IPS DF 4.7 (cell line): Measurements from ENCODE around the gene NRL.
A peak's percentile ranks its signal among the peaks of the same experiment; 100 is the strongest.

ENCODE experiments used
- DNase-seq: peaks from one replicate; pipeline ENCODE4 v3.0.0-alpha.2; 2013; ENCODE audit warnings: low spot score; ENCODE audit errors: extremely low read depth

Gene NRL

DNA sequence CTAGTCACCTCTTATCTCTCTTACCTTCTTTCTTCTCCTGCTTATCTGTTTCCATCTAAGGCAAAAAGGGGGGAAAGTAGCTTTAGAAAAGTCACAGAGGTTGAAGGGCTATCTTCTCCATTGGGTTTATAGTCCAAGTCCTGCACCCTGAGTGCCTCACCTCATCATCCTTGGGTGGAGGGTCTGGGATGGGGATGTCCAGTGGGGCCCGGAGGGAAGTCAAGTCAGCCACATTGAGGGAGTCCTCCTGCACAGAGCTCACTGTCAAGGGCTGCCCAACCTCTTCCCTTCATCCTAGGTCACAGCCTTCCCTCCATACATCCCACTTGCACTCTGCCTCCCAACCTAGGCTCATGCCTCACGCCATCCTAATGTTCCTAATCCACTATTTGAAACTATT is 30.5 kb upstream of the NRL start:
- DNase-seq, result no peak

GRCh38 chr14:24144451-24144850 is 29.7 kb upstream of the NRL start:
- DNase-seq, result no peak

- no peak for DNase-seq
Measured at GRCh38 chr14:24143511-24143910, 28.8 kb upstream of the NRL start.

DNA sequence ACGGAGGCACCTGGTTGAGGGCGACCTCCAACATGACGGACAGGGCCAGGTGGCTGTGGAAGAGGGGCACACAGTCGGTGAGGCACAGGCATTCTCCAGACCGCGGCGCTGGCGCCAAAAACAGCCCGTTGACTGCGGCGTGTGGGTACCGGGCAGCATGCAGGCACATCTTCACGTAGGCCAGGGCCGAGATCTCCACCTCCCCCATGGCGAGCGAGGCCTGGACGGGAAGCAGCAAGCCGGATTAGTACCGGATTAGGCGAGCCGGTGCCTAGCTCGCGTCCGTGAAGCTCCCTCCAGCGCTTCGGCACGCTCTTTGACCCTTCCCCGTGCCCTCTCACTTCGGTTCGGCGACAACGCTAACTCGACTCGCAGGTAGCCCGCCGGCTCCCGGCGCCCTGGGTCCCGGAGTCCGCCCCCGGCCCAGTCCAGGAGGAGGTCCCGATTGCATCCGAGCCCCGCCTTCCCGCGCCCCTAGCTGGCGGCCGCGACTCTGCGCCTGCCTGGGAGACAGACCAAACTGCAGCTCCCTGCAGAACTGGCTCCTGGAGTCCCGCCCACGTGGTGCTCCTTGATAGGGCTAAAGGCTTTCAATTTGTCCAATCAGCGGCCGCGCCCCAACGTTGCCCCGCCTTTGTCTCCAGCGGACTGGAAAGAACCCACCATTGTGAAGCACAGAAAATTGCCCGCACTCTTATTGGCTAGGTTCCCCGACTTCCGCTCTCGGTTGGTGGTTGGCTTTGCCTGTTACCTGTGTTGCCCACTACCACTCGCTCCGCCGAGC is 26.5 kb upstream of the NRL start, which contains the start of gene EMC9:
TSS of gene EMC9 (minus strand) at position 495 of the 784 bp plus-strand sequence. CDS start at position 208, 287 bp downstream.
- peak; percentile 99 for DNase-seq

- DNase-seq, result no peak
Measured at GRCh38 chr14:24139272-24139934, 24.7 kb upstream of the NRL start.

GRCh38 chr14:24138396-24139271 is 23.9 kb upstream of the NRL start:
- no peak for DNase-seq

DNA sequence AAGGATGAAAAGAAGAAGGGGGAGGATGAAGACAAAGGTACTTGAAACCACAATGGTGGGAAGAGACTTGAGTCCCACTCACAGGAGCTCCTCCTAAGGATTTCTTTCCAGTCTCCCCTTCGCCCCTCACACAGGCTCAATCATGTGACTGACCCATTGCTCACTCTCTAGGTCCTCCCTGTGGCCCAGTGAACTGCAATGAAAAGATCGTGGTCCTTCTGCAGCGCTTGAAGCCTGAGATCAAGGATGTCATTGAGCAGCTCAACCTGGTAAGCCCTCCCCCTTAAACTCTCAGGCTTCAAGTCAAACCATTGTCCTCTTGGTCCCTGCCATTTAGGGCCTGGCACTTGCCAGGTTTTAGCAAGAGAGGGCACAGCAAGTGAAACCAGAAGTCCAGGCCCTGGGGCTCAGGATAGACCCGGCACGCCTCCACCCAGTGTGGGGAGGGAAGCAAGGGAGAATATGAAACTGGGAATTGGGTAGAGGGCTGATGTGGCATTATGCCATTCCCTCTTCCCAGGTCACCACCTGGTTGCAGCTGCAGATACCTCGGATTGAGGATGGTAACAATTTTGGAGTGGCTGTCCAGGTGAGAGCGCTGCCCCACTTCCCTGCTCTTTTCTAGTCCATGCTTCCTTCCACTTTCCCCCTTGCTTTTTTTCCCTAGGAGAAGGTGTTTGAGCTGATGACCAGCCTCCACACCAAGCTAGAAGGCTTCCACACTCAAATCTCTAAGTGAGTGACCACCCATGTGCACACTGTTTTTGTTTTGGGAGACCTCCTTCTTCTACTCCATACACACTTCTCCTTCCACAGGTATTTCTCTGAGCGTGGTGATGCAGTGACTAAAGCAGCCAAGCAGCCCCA is 23.0 kb upstream of the NRL start:
- DNase-seq, result no peak

- no peak for DNase-seq
Measured at GRCh38 chr14:24136684-24137528, 22.2 kb upstream of the NRL start.

GRCh38 chr14:24135834-24136683 is 21.3 kb upstream of the NRL start, which contains the start of gene PSME1:
PSME1 (plus strand) TSS chr14:24136194; CDS start chr14:24136263, 69 bp downstream.
- DNase-seq, result no peak

- DNase-seq, result no peak
Measured at GRCh38 chr14:24135584-24135833, 20.8 kb upstream of the NRL start.

DNA sequence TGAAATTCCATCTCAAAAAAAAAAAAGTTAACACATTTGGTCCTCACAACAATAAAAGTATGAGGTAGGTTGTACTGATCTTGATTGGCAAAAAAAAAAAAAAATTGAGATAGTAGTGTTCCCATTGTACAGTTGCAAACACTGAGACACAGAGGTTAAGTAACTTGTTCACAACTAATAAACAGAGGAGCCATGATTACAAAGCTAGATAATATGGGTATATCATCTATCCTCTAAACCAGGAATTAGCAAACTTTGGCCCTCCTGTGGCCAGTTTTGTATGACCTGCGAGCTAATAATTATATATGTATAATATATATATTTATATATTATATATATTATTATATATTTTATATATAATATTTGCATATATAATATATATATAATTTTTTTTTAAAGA is 19.0 kb upstream of the NRL start:
- no peak for DNase-seq

GRCh38 chr14:24132976-24133375 is 18.2 kb upstream of the NRL start:
- no peak for DNase-seq

DNA sequence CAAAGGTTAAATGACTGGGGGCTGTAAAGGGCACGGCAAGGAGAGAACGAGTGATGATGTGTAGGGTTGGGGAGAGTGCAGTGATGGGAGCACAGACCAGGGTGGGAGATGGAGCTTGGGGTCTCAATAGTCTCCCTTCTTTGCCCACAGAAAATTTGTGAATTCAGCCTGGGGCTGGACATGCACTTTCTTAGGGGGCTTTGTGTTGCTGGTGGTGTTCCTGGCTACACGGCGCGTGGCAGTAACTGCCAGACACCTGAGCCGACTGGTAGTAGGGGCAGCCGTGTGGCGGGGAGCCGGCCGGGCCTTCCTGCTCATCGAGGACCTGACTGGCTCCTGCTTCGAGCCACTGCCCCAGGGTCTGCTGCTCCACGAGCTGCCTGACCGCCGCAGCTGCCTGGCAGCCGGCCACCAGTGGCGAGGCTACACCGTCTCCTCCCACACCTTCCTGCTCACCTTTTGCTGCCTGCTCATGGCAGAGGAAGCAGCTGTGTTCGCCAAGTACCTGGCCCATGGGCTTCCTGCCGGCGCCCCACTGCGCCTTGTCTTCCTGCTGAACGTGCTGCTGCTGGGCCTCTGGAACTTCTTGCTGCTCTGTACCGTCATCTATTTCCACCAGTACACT is 17.4 kb upstream of the NRL start:
- no peak for DNase-seq

DNA sequence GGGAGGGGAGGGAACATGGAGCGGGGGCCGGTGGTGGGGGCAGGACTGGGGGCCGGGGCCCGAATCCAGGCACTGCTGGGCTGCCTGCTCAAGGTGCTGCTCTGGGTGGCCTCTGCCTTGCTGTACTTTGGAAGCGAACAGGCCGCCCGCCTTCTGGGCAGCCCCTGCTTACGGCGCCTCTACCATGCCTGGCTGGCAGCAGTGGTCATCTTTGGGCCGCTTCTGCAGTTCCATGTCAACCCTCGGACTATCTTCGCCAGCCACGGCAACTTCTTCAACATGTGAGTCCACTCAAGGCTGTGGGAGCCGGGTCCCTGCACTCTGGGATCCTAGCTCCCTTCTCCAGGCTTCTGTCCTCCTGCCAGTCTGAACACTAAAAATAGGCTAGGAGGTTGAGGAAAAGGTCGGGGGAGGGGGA is 16.8 kb upstream of the NRL start:
- DNase-seq, result no peak

GRCh38 chr14:24130717-24131548 is 16.2 kb upstream of the NRL start:
- no peak for DNase-seq

DNA sequence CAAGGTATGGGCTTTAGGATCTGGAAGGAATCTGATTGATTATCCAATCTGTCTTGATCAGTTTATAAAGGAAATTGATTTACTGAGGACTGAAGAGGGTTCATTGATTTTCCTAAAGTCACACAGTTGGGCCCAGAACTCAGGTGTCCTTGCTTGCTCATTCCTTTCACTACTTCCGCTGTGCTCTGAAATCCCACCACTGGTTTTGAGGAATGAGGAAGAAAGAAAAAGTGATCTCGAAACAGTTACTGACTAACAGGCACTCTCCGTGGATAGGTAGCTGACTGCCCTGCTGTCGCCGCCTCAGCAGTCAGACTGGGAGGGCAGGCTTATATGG is 15.6 kb upstream of the NRL start, which contains the start of gene FITM1:
TSS of gene FITM1 (plus strand) at position 280 of the 337 bp plus-strand sequence. CDS start 905 bp downstream, outside the sequence.
- no peak for DNase-seq

DNA sequence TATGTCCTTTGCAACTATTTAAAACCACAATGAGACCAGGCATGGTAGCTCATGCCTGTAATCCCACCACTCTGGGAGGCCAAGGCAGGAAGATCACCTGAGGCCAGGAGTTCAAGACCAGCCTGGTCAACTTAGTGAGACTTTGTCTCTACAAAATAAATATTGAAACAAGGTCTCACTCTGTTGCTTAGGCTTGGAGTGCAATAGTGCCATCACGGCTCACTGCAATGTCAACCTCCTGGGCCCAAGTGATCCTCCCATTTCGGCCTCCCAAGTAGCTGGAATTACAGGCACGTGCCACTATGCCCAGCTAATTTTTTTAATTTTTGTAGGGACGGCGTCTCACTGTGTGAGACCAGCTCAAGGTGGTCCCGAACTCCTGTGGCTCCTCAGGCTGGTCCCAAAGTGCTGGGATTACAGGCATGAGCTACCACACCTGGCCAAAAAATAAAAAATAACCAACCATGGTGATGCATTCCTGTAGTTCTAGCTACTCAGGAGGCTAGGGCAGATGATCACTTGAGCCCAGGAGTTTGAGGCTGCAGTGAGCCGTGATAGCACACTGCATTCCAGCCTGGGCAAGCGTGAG is 14.8 kb upstream of the NRL start:
- no peak for DNase-seq

DNA sequence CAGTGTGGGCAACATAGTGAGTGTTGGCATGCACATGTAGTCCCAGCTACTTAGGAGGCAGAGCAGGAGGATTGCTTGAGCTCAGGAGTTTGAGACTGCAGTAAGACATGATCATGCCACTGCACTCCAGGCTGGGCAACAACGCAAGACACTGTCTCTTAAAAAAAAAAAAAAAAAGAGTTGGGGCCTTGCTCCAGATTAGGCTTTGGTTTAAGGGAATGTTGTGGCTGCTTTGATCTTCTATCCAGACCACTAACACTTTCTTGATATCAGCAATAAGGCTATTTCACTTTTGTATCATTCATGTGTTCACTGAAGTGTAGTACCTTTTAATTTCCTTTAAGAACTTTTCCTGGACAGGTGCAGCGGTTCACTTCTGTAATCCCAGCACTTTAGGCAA is 12.9 kb upstream of the NRL start:
- no peak for DNase-seq
